NCI-H345 treated with DMSO at 0.1 percent for 48 hours (cell line): ENCODE data around the gene PDZD7.

Experiments used
- DNase-seq: peaks from one replicate; lab custom pipeline; 2025; ENCODE audit not compliant: unreplicated experiment; lab: John Stamatoyannopoulos, UW

Gene PDZD7

DNA sequence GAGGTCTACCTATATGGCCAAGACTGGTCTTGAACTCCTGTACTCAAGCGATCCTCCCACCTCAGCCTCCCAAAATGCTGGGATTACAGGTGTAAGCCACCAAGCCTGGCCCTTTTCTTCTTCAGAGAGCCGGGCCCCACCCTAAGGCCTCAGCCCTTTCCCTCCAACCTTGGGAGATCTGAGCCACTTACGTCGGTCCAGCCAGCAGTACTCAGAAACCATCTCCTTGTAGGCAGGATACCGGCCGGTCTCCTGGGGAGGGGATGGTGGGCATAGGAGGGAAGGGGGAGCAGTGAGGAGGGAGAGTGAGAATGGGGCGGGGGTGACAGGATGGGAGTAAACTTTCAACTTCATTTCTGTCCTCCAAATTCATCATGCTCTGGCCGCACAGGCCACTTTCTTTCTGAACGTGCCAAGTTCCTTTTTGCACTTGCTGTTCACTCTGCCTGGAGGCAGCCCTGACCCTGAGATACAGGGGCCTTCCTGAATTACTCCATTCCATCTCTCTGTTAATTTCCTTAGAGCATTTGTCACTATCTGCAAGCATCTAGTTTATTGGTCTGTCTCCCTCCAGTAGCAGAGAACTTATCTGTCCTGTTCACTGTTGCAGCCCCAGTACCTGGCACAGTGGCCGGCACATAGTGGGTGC, 10.4 kb downstream of the PDZD7 start:
- DNase-seq: no peak

DNA sequence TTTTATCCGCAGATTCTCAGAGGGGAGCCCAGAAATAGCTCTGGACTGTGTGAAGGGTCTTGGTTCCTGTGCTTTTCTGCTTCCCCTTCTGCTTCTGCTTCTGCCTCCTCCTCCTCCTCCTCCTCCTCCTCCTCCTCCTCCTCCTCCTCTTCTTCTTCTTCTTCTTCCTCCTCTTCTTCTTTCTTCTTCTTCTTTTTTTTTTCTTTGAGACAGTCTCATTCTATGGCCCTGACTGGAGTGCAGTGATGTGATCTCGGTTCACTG, 11.6 kb downstream of the PDZD7 start:
- no peak for DNase-seq

DNA sequence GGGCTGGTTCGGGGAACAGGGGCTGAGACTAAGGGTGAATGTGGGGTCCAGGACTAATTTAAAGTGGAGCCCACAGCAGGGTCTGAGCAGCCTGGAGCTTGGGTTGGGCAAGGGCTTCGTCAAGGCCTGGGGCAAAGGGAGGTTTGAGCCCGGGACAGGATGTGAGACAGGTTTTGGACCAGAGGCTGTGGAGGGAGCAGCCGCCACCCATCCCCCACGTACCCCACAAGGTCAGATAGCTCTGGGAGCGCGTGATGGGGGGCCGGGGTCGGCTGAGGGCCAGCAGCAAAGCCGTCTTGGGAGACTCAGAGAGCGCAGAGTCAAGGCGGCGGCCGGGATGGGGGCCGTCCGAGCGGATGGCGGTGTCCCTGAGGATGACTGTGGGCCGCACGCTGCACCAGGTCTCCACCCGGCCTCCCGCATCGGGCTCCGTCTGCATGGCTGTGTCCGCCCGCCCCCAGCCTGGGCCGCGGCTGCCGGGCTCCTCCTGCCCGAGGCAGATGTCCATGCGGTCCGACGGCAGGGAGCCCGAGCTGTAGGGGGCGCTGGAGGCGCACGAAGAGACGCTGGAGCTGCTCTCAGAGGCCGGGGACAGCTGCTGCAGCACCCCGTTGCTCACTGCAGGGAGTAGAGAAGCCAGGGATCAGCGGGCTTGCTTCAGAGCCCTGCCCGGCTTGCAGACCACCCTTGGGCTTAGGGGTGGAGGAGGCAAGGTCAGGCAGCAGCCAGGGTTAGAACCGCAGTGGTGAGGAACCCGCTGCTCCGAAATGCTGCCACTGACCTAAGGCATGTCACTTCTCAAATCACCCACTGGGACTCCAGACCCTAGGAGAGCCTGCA, 12.1 kb downstream of the PDZD7 start:
- no peak for DNase-seq

DNA sequence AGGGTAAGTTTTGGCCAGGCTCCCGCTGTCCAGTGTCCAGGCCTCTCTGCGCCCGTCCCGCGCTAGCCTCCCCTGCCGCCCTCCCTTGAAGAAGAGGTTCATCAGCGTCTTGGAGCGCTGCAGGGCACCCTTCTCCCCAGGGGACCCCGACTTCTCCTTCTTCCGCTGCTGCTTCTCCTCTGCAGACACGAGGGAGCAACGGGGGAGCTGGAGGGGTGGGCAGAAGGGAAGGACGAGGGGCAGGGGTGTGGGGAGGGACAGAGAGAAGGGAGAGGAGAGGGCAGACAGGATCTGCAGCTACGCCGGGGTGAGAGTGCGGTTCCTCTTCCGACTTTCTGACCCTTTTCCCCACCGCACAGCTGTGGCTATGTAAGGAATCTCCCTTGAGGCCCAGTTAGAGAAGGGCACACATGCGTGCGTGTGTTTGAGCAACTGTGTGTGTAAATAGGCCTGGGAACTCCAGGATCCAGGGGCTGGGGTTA, 12.8 kb downstream of the PDZD7 start:
- no peak for DNase-seq

DNA sequence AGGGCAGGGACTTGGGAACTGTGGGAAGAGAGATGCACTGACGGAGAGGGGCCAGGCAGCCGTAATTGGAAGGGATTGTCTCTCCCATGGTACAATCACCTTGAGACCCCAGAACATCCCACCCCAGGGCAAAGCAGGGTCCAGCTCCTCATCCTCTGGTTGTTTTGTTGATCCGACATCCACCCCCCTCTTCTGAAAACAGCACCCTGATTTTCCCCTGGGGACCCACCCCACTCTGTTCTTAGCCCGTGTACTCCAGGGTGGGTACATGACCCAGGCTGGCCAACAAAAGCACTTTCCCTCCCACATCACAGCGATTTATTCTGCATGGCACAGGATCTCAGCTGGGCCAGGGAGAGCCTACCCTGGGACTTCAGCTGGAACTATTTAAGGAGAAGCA, 14.1 kb downstream of the PDZD7 start:
- no peak for DNase-seq

DNA sequence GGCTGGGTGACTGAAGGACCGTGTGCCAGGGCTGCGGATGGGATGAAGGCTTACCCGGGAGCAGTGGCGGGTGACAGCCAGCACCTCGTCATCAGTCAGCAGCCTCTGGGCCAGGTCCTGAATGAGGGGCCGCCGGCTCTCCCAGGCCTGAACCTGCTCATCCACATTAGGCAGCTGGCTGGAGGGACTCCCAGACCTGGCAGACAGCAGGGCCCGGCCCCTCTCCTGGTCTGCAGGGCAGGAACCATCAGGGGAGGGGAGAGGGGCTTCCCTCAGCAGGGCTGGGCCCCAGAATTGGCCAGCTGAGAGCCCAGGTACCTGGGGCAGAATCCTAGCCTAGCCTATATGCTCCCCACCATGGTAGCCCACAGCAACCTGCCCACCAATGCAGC, 15.4 kb downstream of the PDZD7 start:
- no peak for DNase-seq

DNA sequence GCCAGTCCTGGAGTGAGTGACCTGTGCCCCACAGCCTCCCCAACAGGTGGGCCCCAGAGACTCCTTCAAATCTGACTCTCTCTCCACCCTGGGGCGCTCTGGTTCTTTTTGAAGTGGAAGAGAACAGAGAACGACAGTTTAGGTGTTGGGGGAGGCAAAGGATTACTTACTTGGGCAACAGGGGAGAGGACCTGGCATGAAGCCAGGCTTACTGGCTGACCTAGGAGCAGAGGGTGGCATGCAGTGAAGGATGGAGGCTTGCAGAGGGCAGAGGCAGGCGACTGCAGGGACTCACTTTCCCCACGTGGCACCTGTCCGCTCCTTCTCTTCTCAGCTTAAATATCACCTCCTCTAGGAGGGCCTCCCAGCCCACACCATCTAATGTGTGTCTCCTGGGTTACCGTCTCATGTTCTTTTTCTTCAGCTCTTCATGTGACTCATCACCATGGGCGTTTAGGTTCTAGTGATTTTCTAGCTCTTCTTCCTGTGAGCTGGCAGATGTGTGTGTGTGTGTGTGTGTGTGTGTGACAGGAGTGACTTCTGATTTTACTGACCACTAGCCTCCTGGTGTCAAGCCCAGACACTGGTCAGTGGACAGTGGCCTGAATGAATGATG, 15.9 kb downstream of the PDZD7 start:
- no peak for DNase-seq

DNA sequence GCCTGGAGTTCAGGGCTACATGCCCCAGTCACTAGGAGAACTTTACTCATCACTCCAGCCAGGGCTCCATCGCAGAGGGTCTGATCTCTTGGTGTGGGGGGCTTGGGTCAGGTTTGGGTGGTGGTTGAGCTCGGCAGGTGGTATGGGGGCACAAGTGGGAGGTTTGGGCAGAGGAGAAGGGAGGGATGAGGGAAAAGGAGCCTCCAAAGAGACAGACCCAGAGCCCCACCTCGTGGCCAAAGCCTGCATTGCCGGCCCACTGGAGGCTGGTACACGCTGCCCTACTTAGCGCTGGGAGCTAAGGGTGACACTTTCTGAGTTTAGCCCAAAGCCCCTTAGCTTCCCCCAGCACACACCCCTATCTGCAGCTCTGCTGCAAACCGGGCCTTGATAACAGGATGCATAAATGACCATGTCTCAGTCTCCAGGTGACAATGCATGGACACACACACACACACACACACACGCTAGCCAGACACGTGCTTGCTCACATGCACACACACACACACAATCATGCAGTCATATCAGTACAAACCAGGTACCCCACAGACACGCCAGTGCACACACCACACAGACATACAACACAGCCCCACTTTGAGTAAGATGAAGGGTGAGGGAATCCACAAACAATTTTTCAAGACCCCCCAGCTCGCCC, 16.6 kb downstream of the PDZD7 start:
- peak; percentile 15 for DNase-seq

DNA sequence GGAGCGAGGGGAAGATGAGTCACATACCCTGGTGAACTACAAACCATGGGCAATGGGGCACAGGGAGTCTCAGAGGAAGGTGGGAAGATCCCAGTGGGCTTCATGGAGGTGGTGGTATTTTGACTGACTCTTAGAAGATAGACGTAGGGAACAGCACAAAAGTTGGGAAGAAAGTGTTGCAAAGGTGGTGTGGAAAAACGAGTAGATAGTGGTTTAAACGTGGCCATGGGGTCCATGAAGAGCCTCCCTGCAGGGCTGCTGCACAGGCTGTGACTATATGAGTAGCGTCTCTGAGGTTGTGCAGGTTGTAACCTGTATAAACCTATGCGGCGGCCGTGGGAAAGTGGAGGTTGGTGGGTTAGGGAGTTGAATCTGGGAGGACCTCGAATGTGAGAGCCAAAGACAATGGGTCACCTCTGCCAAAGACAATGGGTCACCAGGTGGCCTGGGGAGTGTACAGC, 17.5 kb downstream of the PDZD7 start:
- DNase-seq: no peak

DNA sequence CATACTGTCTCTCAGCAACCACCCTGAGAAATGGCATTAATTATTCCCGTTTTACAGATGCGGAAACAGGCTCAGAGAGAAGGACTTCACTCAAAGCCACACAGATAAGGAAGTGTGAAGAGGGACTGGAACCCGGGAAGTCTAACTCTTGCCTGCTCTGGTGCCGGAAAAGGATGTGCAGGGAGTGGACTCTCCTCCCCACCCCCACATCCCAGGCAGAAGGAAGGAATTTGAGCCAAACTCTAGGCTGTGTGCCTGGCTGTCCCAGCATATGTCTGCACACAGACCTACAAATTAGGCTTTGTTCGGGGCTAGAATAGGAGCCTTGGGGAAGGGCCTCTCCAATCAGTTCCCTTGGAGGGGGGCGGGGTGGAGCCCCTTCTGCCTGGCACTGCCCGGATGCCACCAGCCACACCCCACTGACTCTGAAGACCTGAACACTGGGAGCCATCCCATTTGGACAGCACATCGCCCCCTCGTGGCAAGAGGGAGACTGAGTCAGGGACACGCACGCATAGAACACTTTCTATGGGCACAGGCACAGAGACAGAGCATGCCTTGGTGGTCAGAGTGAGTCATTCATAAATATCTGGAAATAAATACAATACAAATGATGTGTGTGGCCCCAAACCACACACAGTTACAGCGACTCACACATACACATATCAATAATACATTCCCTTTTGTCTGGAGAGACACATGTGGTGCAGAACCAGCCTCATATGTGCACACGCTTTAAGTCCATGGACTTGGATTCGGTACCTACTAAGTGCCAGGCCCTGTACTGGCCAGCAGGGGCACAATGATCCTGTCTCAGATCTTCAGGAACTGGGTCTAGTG, 18.2 kb downstream of the PDZD7 start:
- DNase-seq: peak; percentile 49

DNA sequence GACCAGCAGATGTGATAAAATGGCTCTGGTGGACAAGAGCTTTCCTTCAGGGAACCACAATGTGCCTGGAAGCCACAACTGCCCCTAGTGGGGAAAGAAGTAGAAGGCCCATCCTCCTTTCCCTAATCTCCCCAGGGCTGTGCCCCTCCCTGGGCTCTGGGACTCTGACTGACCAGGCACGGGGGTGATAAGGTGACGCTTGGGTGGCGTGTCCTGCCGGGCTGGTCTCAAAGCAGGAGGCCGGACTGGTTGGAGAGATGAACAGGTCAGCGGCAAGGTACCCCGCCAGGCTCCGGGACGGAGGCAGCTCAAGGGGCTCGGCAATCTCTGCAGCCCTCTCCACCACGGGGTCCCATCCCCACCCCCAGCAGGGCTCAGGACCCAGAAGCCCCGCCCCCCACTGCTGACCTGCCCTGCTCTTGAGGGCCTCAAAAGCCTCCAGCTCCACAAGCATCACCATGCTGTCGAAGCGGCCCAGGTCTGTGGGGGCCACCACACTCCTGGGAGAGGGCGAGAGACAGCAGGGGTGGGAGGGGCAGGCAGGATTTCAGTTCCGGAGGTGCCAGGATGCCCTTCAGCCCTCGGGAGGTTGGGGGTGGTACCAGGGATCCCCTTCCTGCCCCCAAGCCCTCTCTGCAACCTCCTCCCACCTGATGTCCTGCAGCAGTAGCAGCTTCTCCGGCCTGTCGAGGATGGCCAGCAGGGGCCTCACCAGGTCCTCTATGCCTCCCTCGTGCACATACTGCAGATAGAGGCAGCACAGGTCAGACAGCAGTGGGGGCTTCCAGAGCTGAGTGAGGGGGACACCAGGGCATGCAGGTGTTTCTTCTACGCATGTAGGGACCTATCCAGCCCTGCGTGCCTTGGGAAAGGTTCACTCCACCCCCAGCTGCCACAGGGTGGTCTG, 19.2 kb downstream of the PDZD7 start:
- no peak for DNase-seq

DNA sequence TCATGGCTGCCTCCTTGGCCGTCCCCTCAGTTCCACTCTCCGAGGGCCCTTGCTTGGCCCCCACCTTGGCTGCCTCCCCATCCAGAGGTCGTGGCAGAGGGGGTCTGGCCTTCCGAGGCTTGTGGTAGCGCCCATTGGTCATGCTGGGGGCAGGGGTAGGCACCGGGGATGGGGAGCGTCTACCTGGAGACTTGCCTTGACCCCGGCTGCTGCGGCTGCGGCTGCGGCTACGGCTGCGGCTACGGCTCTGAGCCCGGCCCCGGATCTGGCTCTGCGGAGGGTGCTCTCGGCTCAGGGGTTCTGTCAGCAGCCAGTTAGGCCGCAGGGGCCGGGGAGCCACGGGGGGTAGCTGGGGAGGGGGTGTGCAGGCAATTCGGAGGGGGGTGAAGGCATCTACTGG, 20.6 kb downstream of the PDZD7 start:
- no peak for DNase-seq

DNA sequence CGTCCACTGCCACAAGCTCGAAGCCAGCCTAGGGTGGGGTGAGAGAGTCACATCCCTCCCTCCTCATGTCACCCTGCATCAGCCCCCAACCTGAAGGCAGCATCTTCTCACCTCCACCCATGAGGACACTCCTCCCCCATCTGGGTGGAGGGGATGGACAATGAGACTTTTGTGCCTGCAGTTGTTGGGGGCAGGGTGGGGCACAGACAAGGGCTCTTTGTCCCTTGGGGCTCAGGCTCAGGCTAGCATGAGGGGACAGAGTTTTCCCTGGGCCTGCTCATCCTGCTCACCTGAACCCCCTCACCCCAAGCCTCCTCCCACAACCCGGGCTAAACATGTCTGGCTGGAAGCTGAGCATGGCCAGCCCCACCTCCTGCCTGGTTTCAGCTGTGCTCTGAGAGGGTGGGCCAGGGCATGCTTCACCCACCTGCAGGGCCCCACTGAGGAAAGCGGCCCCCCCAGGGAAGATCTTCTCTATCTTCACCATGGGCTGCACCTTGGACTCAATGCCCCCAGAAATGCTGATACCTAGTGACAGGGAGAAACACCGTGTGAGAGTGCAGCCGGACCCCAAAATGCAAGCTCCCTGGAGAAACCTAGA, 22.0 kb downstream of the PDZD7 start:
- no peak for DNase-seq

DNA sequence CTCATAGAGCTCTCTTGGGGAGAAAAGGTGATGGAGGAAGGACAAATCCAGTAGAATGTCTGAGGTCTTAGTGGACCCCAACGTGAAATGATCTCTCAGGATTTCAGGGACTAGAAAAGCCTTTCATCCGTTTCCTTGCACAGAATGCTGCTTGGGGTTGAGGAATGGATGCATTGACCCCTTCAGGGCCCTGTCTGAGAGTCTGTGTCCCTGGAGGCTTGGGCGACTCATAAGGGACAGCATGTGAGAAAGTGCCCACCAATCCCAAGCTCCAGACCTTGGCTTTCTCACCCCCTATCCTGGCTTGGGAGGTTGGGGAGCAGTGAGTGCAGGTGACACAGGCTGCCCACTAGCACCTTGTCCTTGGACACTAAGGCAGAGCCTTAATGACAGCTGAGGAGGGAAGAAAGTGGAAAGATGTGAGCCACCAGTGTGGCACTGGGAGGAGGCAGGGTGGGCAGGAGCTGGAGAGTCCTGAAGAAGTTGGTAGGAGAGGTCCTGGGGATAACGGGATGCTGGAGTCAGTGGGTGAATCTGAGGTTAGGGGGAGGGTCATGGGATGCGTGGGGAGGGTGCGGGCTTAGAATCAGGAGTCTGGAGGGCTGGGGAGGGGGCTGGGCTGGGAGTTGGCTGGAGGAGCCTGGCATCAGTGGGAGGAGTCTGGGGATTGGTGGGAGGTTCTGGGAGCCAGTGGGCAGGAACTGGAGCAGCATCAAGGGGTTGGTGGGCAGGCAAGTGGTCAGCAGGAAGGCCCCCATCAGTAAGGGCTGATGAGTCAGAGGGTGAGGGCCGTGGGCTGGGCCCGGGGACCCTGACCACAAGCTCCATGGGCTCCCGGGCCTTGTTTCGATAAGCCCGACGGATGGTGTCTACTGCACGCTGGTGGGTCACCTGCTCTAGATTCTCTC, 22.8 kb downstream of the PDZD7 start:
- DNase-seq: no peak

DNA sequence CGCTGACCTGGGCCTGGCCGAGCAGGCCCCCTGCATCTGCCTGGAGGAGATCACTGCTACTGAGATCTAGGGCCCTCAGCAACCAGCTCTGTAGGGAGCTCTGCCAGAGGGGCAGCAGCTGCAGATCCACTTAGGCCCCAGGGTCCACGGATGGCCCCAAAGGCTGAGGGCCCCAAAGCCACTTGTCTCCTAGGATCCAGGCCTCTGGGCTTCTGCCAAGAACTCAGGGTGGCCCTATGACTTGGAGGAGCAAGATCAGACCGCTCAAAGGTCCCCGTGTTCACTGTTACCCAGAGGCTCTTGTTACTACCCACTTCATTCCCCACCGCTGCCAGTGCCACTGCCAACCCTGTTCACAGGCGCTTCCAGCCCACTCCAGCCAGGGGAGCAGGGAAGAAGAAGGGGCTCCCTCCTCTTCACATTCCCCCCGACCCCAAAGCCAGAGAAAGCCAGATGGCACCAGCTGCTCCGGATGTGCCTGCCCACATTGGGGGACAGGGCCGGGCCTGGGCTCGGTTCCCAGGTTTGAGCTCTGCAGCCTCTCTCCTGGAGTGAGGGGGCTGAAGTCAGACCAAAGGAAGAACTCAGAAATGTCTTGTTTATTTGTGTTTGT, 23.7 kb downstream of the PDZD7 start:
- no peak for DNase-seq

DNA sequence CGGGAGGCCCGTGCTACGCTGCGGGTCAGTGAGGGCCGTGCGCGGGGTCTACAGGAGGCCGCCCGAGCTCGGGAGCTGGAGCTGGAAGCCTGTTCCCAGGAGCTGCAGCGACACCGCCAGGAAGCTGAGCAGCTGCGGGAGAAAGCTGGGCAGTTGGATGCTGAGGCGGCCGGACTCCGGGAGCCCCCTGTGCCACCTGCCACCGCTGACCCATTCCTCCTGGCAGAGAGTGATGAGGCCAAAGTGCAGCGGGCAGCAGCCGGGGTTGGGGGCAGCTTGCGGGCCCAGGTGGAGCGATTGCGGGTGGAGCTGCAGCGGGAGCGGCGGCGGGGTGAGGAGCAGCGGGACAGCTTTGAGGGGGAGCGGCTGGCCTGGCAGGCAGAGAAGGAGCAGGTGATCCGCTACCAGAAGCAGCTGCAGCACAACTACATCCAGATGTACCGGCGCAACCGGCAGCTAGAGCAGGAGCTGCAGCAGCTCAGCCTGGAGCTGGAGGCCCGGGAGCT, 24.3 kb downstream of the PDZD7 start:
- DNase-seq: no peak

DNA sequence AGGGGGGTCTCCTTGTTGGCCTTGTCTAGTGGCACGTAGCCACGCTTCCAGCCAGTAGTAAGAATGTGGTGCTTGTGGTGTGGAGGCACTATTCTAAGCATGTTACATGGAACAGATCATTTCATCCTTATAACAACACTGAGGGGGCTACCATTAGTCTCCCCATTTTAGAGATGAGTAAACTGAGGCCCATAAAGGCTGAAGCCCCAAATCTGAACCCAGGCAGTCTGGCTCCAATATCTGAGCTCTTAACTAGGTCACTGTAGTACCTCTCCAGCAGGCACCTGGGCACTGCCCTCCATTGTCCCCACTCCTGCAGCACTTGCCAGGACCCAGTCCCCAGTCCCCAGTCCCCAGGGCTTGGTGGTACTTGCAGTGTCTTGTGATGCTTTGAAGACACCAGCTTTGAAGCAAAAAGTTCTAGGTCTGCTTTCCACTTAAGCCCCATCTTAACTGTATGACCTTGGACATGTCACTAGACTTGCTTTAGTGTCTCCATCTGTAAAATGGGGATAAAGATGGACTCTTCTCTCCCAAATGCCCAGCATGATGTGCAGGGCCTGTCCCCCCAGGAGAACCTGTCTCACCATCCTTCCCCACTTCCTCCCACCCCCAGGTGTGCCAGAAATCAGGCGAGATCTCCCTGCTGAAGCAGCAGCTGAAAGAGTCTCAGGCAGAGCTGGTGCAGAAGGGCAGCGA, 24.9 kb downstream of the PDZD7 start:
- DNase-seq: no peak
